Measurements from ENCODE around the gene CISTR.
A peak's percentile ranks its signal among the peaks of the same experiment; 100 is the strongest.

The CISTR gene

GRCh38 chr12:53706080-53706479 is 45.7 kb downstream of the CISTR start:
- DNase-seq (ENCODE audit: low read depth) = no peak
- no peak for TF ChIP-seq CTCF (conservative IDR thresholded peaks at IDR 0.05; ENCODE audit: low read length)

GRCh38 chr12:53703756-53704155 is 48.0 kb downstream of the CISTR start:
- no peak overlapping the region for H3K4me3 ChIP-seq (ENCODE audit: low read length)
- no peak for TF ChIP-seq CTCF (conservative IDR thresholded peaks at IDR 0.05; ENCODE audit: low read length)
- peak; percentile 79 for DNase-seq (ENCODE audit: low read depth)

More at GRCh38 chr12:53706080-53706479, 45.7 kb downstream of the CISTR start:
- no peak overlapping the region for H3K4me3 ChIP-seq (ENCODE audit: low read length)

- no peak overlapping the region for H3K4me3 ChIP-seq (ENCODE audit: low read length)
- peak; percentile 72 for DNase-seq (ENCODE audit: low read depth)
- peak; percentile 96 for TF ChIP-seq CTCF (conservative IDR thresholded peaks at IDR 0.05; ENCODE audit: low read length)
These were observed 50.1 kb downstream of the CISTR start for GRCh38 chr12:53701518-53702264.

- H3K4me3 ChIP-seq (ENCODE audit: low read length) = no peak overlapping the region
- TF ChIP-seq CTCF (conservative IDR thresholded peaks at IDR 0.05; ENCODE audit: low read length) = no peak
- DNase-seq (ENCODE audit: low read depth) = peak; percentile 8
These were observed 51.2 kb downstream of the CISTR start for GRCh38 chr12:53700567-53700966.

- H3K4me3 ChIP-seq (ENCODE audit: low read length) = no peak overlapping the region
- peak; percentile 8 for DNase-seq (ENCODE audit: low read depth)
- no peak for TF ChIP-seq CTCF (conservative IDR thresholded peaks at IDR 0.05; ENCODE audit: low read length)
These were observed 52.1 kb downstream of the CISTR start for GRCh38 chr12:53699678-53700025.

- no peak for TF ChIP-seq CTCF (conservative IDR thresholded peaks at IDR 0.05; ENCODE audit: low read length)
- H3K4me3 ChIP-seq (ENCODE audit: low read length) = no peak overlapping the region
- DNase-seq (ENCODE audit: low read depth) = no peak
These were observed 52.7 kb downstream of the CISTR start for GRCh38 chr12:53698948-53699677.
